Naive B cell (primary cell): ENCODE measurements around the gene ACKR4. TPM values are rescaled to one million over a fixed set of nuclear protein-coding genes. Genes with fewer than 3 reads are reported as not detected.
"Not testable (repeated sequence)": the region's sequence is repeated elsewhere in the genome, so short reads cannot be mapped to it uniquely, and the experiment has no call there.

Source experiments
- ATAC-seq, 2 donors: fragments of 150-1000 bp; cut with Tn5 transposase; 2 replicates each; pipeline ENCODE4 v1.10.0; 2021; ENCODE audit warnings: low read depth in 2 of 2, mild to moderate bottlenecking in 2 of 2, moderate library complexity in 2 of 2
- DNase-seq: peaks from one replicate; pipeline ENCODE4 v3.0.0; 2022
- H3K27ac Mint-ChIP-seq, 6 donors: one replicate each; pipeline ENCODE4 v1.8.0; 2020 to 2022; ENCODE audit warnings: mild to moderate bottlenecking in 6 of 6, mixed read lengths in 6 of 6, moderate library complexity in 5 of 6, inconsistent platforms in 2 of 6
- H3K27me3 Mint-ChIP-seq, 3 donors: one replicate each; pipeline ENCODE4 v1.8.0; 2021 to 2022; ENCODE audit warnings: mixed read lengths in 3 of 3, mild to moderate bottlenecking in 1 of 3
- H3K36me3 Mint-ChIP-seq, 2 donors: one replicate each; pipeline ENCODE4 v1.8.0; 2020 to 2022; ENCODE audit warnings: mixed read lengths in 2 of 2, inconsistent platforms in 1 of 2, mild to moderate bottlenecking in 1 of 2
- H3K4me1 Mint-ChIP-seq, 3 donors: one replicate each; pipeline ENCODE4 v1.8.0; 2020 to 2022; ENCODE audit warnings: mixed read lengths in 3 of 3, inconsistent platforms in 1 of 3, mild to moderate bottlenecking in 1 of 3, moderate library complexity in 1 of 3
- H3K4me3 Mint-ChIP-seq, 8 donors: one replicate each; pipeline ENCODE4 v1.8.0; 2020 to 2022; ENCODE audit warnings: mild to moderate bottlenecking in 8 of 8, mixed read lengths in 8 of 8, moderate library complexity in 8 of 8, inconsistent platforms in 2 of 8
- H3K9me3 Mint-ChIP-seq, 7 donors: one replicate each; pipeline ENCODE4 v1.8.0; 2020 to 2022; ENCODE audit warnings: mixed read lengths in 7 of 7, mild to moderate bottlenecking in 5 of 7, inconsistent platforms in 2 of 7, moderate library complexity in 1 of 7
- polyA plus RNA-seq, 6 donors: library from polyadenylated mRNA; unstranded; fragments of 300-500 nt; fragmentation: Illumina TruSeq; gene quantifications; one replicate each; pipeline ENCODE4 v1.2.3, GENCODE V29; 2021; ENCODE audit warnings: low read depth in 6 of 6

ACKR4 gene
- polyA plus RNA-seq, 6 donors from 2014 or later = not detected

- peaks cover 31% of the 10 kb centered on the region in 2 donors for H3K36me3 Mint-ChIP-seq
- not testable (repeated sequence) for H3K9me3 Mint-ChIP-seq
Measured at GRCh38 chr3:132600614-132601013, 3.5 kb downstream of the ACKR4 start.

GRCh38 chr3:132605374-132605792, 8.3 kb downstream of the ACKR4 start:
- Mint-ChIP-seq H3K36me3 (peaks cover 38 to 46% of the 10 kb centered on the region in 2 donors), H3K4me3 (no peak overlapping the region), H3K27ac (peak overlapping the region in 1 of 6 donors; percentile 62), H3K9me3 (peaks cover 0 to 15% (median 6%) of the 10 kb centered on the region in 7 donors), H3K27me3 (no peaks in the 10 kb centered on the region), H3K4me1 (peaks cover 0 to 5% (median 4%) of the 10 kb centered on the region in 3 donors)
- no peak for DNase-seq
- no peak for ATAC-seq

More at GRCh38 chr3:132600614-132601013, 3.5 kb downstream of the ACKR4 start:
- H3K4me1 Mint-ChIP-seq, H3K27me3 Mint-ChIP-seq, H3K27ac Mint-ChIP-seq, ATAC-seq, H3K4me3 Mint-ChIP-seq, DNase-seq: not testable (repeated sequence)

DNA sequence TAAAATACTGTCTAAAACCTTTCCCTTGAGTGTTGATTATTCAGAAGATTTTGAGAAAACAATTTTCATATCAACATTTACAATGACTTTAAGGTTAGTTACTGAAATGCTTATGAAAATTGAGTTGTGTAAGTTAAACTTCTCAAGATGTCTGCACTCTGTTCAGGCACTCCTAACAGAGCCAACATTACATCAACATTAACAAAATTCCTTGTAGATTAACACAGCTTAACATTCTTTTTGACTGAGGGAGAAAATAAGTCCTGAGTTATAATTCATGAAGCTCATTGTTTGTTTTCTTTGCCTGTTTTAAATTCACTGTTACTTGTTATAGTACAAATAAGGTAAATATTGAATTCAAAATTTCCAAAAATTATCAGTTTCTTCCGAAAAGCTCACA, 9.0 kb downstream of the ACKR4 start:
- peaks cover 38 to 46% of the 10 kb centered on the region in 2 donors for H3K36me3 Mint-ChIP-seq
- H3K4me1 Mint-ChIP-seq = peaks cover 1 to 8% (median 7%) of the 10 kb centered on the region in 3 donors
- H3K27ac Mint-ChIP-seq = no peak overlapping the region

DNA sequence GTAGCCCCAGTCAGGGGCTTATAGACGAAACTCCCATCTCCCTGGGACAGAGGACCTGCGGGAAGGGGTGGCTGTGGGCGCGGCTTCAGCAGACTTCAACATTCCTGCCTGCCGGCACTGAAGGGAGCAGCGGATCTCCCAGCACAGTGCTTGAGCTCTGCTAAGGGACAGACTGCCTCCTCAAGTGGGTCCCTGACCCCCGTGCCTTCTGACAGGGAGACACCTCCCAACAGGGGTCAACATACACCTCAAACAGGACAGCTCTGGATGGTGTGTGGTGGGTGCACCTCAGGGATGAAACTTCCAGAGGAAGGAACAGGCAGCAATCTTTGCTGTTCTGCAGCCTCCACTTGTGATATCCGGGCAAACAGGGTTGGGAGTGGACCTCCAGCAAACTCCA, 9.6 kb downstream of the ACKR4 start:
- not testable (repeated sequence) for ATAC-seq, H3K4me3 Mint-ChIP-seq

More for the DNA sequence above, 9.0 kb downstream of the ACKR4 start:
- Mint-ChIP-seq H3K4me3 (no peak overlapping the region), H3K9me3 (peaks cover 0 to 15% (median 6%) of the 10 kb centered on the region in 7 donors), H3K27me3 (no peaks in the 10 kb centered on the region)
- DNase-seq = no peak
- no peak for ATAC-seq

DNA sequence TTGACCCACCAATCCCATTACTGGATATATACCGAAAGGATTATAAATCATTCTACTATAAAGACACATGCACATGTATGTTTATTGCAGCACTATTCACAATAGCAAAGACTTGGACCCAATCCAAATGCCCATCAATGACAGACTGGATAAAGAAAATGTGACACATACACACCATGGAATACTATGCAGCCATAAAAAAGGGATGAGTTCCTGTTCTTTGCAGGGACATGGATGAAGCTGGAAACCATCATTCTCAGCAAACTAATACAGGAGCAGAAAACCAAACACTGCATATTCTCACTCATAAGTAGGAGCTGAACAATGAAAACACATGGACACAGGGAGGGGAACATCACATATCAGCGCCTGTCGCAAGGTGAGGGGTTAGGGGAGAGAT, 18.2 kb downstream of the ACKR4 start:
- not testable (repeated sequence) for H3K27me3 Mint-ChIP-seq, H3K4me1 Mint-ChIP-seq, H3K4me3 Mint-ChIP-seq, DNase-seq, ATAC-seq, H3K27ac Mint-ChIP-seq
- Mint-ChIP-seq H3K36me3 (peaks cover 14 to 15% of the 10 kb centered on the region in 2 donors), H3K9me3 (peaks cover 0 to 14% (median 8%) of the 10 kb centered on the region in 7 donors)

More for the DNA sequence above, 9.6 kb downstream of the ACKR4 start:
- not testable (repeated sequence) for H3K27ac Mint-ChIP-seq, H3K27me3 Mint-ChIP-seq, DNase-seq
- Mint-ChIP-seq H3K9me3 (peaks cover 0 to 18% (median 6%) of the 10 kb centered on the region in 7 donors), H3K36me3 (peaks cover 38 to 46% of the 10 kb centered on the region in 2 donors), H3K4me1 (peaks cover 5 to 13% (median 10%) of the 10 kb centered on the region in 3 donors)

GRCh38 chr3:132615881-132616280, 18.8 kb downstream of the ACKR4 start:
- Mint-ChIP-seq H3K4me3 (no peak overlapping the region), H3K27me3 (no peaks in the 10 kb centered on the region), H3K9me3 (peaks cover 0 to 14% (median 8%) of the 10 kb centered on the region in 7 donors), H3K4me1 (peaks cover 5 to 7% (median 5%) of the 10 kb centered on the region in 3 donors), H3K36me3 (peaks cover 19 to 20% of the 10 kb centered on the region in 2 donors), H3K27ac (no peak overlapping the region)
- DNase-seq (no peak), ATAC-seq (no peak)

GRCh38 chr3:132616780-132617179, 19.7 kb downstream of the ACKR4 start:
- H3K9me3 Mint-ChIP-seq = peaks cover 0 to 13% (median 4%) of the 10 kb centered on the region in 7 donors
- H3K4me1 Mint-ChIP-seq = no peaks in the 10 kb centered on the region
- ATAC-seq (no peak), DNase-seq (no peak)
- H3K36me3 Mint-ChIP-seq = peaks cover 24 to 25% of the 10 kb centered on the region in 2 donors
- H3K27ac Mint-ChIP-seq = no peak overlapping the region
- no peaks in the 10 kb centered on the region for H3K27me3 Mint-ChIP-seq
- H3K4me3 Mint-ChIP-seq = no peak overlapping the region

DNA sequence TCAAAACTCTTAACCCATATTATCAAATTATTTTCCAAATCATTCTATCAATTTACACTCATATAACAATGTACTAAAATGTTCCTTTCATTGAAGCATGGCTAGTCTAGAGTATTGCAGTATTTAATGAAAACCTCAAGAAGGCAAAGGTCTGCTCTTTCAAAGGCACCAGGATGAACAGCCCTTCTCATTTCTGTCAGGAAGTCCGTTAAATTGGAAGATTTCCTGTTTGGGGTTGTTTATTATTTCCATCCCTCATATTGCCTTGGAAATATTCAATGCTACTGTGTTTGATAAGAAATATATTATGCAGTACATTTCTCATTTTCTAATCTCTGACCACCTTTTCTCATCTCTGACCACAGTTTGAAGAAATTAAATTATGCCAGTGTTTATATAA, 25.1 kb downstream of the ACKR4 start:
- ATAC-seq (no peak), DNase-seq (no peak)
- Mint-ChIP-seq H3K27ac (no peak overlapping the region), H3K36me3 (peaks cover 12 to 16% of the 10 kb centered on the region in 2 donors), H3K4me1 (peaks cover 0 to 8% (median 0%) of the 10 kb centered on the region in 3 donors), H3K27me3 (no peaks in the 10 kb centered on the region), H3K9me3 (no peaks in the 10 kb centered on the region), H3K4me3 (no peak overlapping the region)

- ATAC-seq = no peak
- no peaks in the 10 kb centered on the region for H3K27me3 Mint-ChIP-seq
- H3K4me1 Mint-ChIP-seq = peaks cover 0 to 8% (median 0%) of the 10 kb centered on the region in 3 donors
- peaks cover 12 to 17% of the 10 kb centered on the region in 2 donors for H3K36me3 Mint-ChIP-seq
- no peak for DNase-seq
- H3K9me3 Mint-ChIP-seq = no peaks in the 10 kb centered on the region
- no peak overlapping the region for H3K27ac Mint-ChIP-seq
- no peak overlapping the region for H3K4me3 Mint-ChIP-seq
Measured at GRCh38 chr3:132622761-132623160, 25.7 kb downstream of the ACKR4 start.

DNA sequence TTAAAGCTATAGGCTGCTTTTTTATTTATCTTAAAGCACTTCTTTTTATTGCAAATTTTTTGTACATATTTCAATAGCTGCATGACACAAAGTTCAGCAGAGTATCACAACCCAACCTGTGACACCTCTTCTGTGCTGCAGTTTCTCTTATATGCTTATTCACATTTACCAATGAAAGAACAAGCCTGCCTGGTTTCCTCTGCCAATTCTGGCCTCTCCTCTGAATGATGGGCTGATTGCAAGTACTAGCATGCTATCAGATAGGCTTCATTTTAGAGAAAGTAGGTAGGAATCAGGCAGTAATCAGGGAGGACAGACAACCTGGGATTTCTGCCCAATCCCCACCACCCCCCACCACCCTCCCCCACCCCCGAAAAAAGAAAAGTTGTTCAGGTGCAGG, 26.6 kb downstream of the ACKR4 start:
- Mint-ChIP-seq H3K27me3 (no peaks in the 10 kb centered on the region), H3K4me1 (peaks cover 0 to 8% (median 0%) of the 10 kb centered on the region in 3 donors), H3K4me3 (no peak overlapping the region), H3K9me3 (no peaks in the 10 kb centered on the region), H3K36me3 (peaks cover 12 to 24% of the 10 kb centered on the region in 2 donors), H3K27ac (no peak overlapping the region)
- DNase-seq (no peak), ATAC-seq (no peak)

DNA sequence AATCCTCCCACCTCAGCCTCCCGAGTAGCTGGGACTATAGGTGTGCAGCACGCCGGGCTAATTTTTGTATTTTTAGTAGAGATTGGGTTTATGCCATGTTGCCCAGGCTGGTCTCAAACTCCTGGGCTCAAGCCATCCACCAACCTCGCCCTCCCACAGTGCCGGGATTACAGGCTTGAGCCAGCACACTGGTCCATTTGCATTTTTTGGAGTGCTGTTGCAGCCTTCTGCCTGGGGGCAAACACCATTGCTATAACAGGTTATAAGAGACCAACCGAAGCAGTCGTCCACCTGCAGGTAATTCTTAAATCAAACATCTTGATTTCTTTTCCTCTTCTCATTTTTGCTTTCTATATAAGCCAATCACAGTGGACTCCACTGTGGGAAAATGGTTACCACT, 27.7 kb downstream of the ACKR4 start:
- Mint-ChIP-seq H3K9me3 (no peaks in the 10 kb centered on the region), H3K36me3 (peaks cover 12 to 26% of the 10 kb centered on the region in 2 donors)
- no peak for DNase-seq

GRCh38 chr3:132625613-132626012, 28.5 kb downstream of the ACKR4 start:
- peaks cover 0 to 8% (median 0%) of the 10 kb centered on the region in 3 donors for H3K4me1 Mint-ChIP-seq
- H3K4me3 Mint-ChIP-seq = no peak overlapping the region
- ATAC-seq = no peak
- H3K9me3 Mint-ChIP-seq = no peaks in the 10 kb centered on the region
- no peak for DNase-seq
- H3K27ac Mint-ChIP-seq = peak overlapping the region in 1 of 6 donors; percentile 69
- H3K27me3 Mint-ChIP-seq = no peaks in the 10 kb centered on the region
- peaks cover 8 to 32% of the 10 kb centered on the region in 2 donors for H3K36me3 Mint-ChIP-seq

More for the DNA sequence above, 27.7 kb downstream of the ACKR4 start:
- no peak for ATAC-seq
- H3K27me3 Mint-ChIP-seq = no peaks in the 10 kb centered on the region
- H3K27ac Mint-ChIP-seq = peak overlapping the region in 1 of 6 donors; percentile 83
- peaks cover 0 to 8% (median 0%) of the 10 kb centered on the region in 3 donors for H3K4me1 Mint-ChIP-seq
- no peak overlapping the region for H3K4me3 Mint-ChIP-seq

GRCh38 chr3:132626955-132627354, 29.9 kb downstream of the ACKR4 start:
- DNase-seq = no peak
- Mint-ChIP-seq H3K9me3 (no peaks in the 10 kb centered on the region), H3K27me3 (no peaks in the 10 kb centered on the region), H3K4me3 (no peak overlapping the region), H3K36me3 (peaks cover 0 to 23% of the 10 kb centered on the region in 2 donors), H3K4me1 (peaks cover 0 to 8% (median 0%) of the 10 kb centered on the region in 3 donors), H3K27ac (peak overlapping the region in 1 of 6 donors; percentile 41)
- ATAC-seq = no peak

DNA sequence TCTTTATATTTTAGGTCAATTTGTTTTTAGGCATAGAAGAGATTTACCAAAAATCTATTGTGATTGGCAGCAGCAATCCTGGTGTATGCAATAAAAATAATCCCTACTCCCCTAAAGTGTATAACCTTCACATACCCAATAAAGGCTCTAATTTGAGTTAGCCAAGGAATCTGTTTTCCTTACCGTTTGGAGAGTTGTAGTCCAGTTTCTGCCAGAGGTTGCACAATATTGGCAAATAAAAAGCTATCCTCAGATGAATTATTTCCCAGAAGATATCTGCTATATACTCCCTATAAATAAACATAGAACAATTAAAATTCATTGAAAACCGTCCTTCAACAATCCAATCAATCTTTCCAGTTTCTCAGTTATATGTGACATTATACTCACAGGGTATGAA, 31.1 kb downstream of the ACKR4 start:
- Mint-ChIP-seq H3K4me1 (peaks cover 0 to 8% (median 0%) of the 10 kb centered on the region in 3 donors), H3K36me3 (peaks cover 0 to 23% of the 10 kb centered on the region in 2 donors), H3K27ac (peak overlapping the region in 1 of 6 donors; percentile 30), H3K9me3 (no peaks in the 10 kb centered on the region), H3K27me3 (no peaks in the 10 kb centered on the region), H3K4me3 (no peak overlapping the region)
- ATAC-seq (no peak), DNase-seq (no peak)
